SK-N-SH treated with all-trans-retinoic acid at 6 μM for 48 hours (cell line): ENCODE measurements around the gene PSMB9.

Experiments
- ATAC-seq: fragments of 200-7000 bp; cut with Tn5 transposase; 3 replicates; pipeline ENCODE4 v1.9.1; 2020; ENCODE audit warnings: mild to moderate bottlenecking, moderate library complexity
- ARNTL ChIP-seq: fragments of 450-650 bp; formaldehyde crosslinking; IDR thresholded peaks from 2 replicates; pipeline ENCODE4 v1.5.0; 2020; ENCODE audit warnings: low read depth, mild to moderate bottlenecking, moderate library complexity, borderline replicate concordance
- BACH2 ChIP-seq: fragments of 250-450 bp; sonication (Bioruptor Pico); IDR thresholded peaks from 2 replicates; pipeline ENCODE4 v1.9.0; 2021; ENCODE audit warnings: mild to moderate bottlenecking, borderline replicate concordance
- CSDC2 ChIP-seq: fragments of 250-450 bp; sonication (Bioruptor Pico); IDR thresholded peaks from 2 replicates; pipeline ENCODE4 v1.5.0; 2020; ENCODE audit warnings: mild to moderate bottlenecking, moderate library complexity
- ESRRG ChIP-seq: fragments of 250-450 bp; sonication (Bioruptor Pico); IDR thresholded peaks from 2 replicates; pipeline ENCODE4 v1.6.1; 2021; ENCODE audit warnings: mild to moderate bottlenecking
- GLIS3 ChIP-seq: fragments of 250-450 bp; sonication (Bioruptor Pico); IDR thresholded peaks from 2 replicates; pipeline ENCODE4 v1.5.0; 2020; ENCODE audit warnings: mild to moderate bottlenecking, moderate library complexity
- ISL1 ChIP-seq: fragments of 250-450 bp; sonication (Bioruptor Pico); IDR thresholded peaks from 2 replicates; pipeline ENCODE4 v2.1.2; 2022; ENCODE audit warnings: mild to moderate bottlenecking, moderate library complexity
- PPARA ChIP-seq: fragments of 250-450 bp; sonication (Bioruptor Pico); IDR thresholded peaks from 2 replicates; pipeline ENCODE4 v1.5.0; 2020; ENCODE audit warnings: mild to moderate bottlenecking, borderline replicate concordance
- SNAI2 ChIP-seq: fragments of 250-450 bp; sonication (Bioruptor Pico); IDR thresholded peaks from 2 replicates; pipeline ENCODE4 v1.5.0; 2020; ENCODE audit warnings: mild to moderate bottlenecking, moderate library complexity
- TCF4 ChIP-seq: fragments of 250-450 bp; sonication (Bioruptor Pico); IDR thresholded peaks from 2 replicates; pipeline ENCODE4 v1.8.0; 2021; ENCODE audit warnings: mild to moderate bottlenecking, moderate library complexity, borderline replicate concordance
- TOX ChIP-seq: fragments of 250-450 bp; sonication (Bioruptor Pico); IDR thresholded peaks from 2 replicates; pipeline ENCODE4 v1.8.0; 2021; ENCODE audit warnings: mild to moderate bottlenecking, moderate library complexity, borderline replicate concordance
- ZC3H10 ChIP-seq: fragments of 250-450 bp; sonication (Bioruptor Pico); IDR thresholded peaks from 2 replicates; pipeline ENCODE4 v1.5.1; 2021; ENCODE audit warnings: mild to moderate bottlenecking, moderate library complexity
- ZFP3 ChIP-seq: fragments of 250-450 bp; sonication (Bioruptor Pico); IDR thresholded peaks from 2 replicates; pipeline ENCODE4 v1.5.0; 2020; ENCODE audit warnings: mild to moderate bottlenecking, moderate library complexity
- ZFP30 ChIP-seq: fragments of 450-650 bp; formaldehyde crosslinking; IDR thresholded peaks from 2 replicates; pipeline ENCODE4 v1.5.0; 2022; ENCODE audit warnings: mild to moderate bottlenecking, moderate library complexity
- ZNF565 ChIP-seq: fragments of 450-650 bp; formaldehyde crosslinking; conservative IDR thresholded peaks from 2 replicates; pipeline ENCODE4 v1.5.0; 2020; ENCODE audit warnings: low read depth, mild to moderate bottlenecking, moderate library complexity
- ZNF70 ChIP-seq: fragments of 450-650 bp; formaldehyde crosslinking; IDR thresholded peaks from 2 replicates; pipeline ENCODE4 v1.5.0; 2020; ENCODE audit warnings: mild to moderate bottlenecking, moderate library complexity
- ZNF8 ChIP-seq: fragments of 450-650 bp; formaldehyde crosslinking; IDR thresholded peaks from 2 replicates; pipeline ENCODE4 v1.5.0; 2020; ENCODE audit warnings: mild to moderate bottlenecking, moderate library complexity
- TF ChIP-seq, protein P1 (sequence below): fragments of 250-450 bp; sonication (Bioruptor Pico); IDR thresholded peaks from 2 replicates; pipeline ENCODE4 v1.8.0; 2020; ENCODE audit warnings: mild to moderate bottlenecking, moderate library complexity, borderline replicate concordance
- TF ChIP-seq, protein P2 (sequence below): fragments of 250-450 bp; sonication (Bioruptor Pico); IDR thresholded peaks from 2 replicates; pipeline ENCODE4 v1.5.0; 2020; ENCODE audit warnings: mild to moderate bottlenecking, moderate library complexity
- TF ChIP-seq, protein P3 (sequence below): fragments of 250-450 bp; sonication (Bioruptor Pico); IDR thresholded peaks from 2 replicates; pipeline ENCODE4 v1.5.1; 2020; ENCODE audit warnings: low read depth, mild to moderate bottlenecking, moderate library complexity
- TF ChIP-seq, protein P4 (sequence below): fragments of 250-450 bp; sonication (Bioruptor Pico); IDR thresholded peaks from 2 replicates; pipeline ENCODE4 v1.5.1; 2021; ENCODE audit warnings: mild to moderate bottlenecking, moderate library complexity

Gene PSMB9

DNA sequence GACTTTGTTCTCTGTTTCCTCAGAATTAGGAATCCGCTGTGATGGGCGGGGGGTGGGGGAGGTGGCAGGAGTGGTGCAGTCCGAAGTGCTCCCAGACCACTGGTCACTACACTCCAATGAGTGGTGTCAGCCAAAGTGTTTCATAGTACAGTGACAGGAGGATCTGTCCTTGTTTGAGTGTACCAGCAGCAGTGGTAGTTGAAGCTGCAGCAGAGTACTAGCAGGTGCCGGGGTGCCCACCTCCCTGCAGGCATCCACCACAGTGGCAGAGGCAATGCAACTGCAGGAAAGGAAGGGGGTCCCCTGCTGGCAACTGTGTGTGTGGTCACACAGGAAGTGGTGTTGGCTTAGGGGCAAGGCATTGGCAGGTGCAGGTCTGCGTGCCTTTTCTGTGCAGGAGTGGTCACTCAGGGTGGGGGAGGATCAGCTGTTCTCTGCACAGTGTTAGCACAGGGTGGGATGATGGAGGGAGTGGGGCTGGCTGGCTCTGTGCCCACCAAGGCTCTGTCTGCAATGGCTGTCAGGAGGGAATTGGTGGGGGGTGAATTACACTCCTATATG is 46.9 kb upstream of the PSMB9 start (continued):
- no peak for TF ChIP-seq ZNF565

DNA sequence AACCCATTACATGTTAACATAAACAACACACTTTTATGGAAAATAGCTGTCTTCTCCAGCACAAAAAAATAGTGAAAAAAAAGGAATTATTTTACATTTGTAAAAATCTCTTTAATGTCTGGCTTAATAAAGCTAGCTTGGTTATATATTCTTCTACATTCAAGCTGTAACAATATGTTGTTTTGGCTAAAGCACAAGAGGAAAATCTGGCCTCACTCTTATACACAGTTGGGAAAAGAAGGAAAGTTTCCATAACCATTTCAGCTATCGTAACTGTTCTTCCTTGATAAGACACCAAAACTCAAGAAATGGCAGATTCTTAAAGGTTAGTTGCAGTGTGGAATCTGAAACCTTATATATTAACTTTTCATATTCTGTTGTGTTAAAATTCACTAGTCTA is 44.8 kb upstream of the PSMB9 start:
- TF ChIP-seq, protein P1, sequence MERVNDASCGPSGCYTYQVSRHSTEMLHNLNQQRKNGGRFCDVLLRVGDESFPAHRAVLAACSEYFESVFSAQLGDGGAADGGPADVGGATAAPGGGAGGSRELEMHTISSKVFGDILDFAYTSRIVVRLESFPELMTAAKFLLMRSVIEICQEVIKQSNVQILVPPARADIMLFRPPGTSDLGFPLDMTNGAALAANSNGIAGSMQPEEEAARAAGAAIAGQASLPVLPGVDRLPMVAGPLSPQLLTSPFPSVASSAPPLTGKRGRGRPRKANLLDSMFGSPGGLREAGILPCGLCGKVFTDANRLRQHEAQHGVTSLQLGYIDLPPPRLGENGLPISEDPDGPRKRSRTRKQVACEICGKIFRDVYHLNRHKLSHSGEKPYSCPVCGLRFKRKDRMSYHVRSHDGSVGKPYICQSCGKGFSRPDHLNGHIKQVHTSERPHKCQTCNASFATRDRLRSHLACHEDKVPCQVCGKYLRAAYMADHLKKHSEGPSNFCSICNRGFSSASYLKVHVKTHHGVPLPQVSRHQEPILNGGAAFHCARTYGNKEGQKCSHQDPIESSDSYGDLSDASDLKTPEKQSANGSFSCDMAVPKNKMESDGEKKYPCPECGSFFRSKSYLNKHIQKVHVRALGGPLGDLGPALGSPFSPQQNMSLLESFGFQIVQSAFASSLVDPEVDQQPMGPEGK (CRISPR knock-in tag), result no peak
- no peak for TF ChIP-seq BACH2 (CRISPR knock-in tag)
- TF ChIP-seq TOX (CRISPR knock-in tag), result no peak
- no peak for TF ChIP-seq CSDC2 (CRISPR knock-in tag)
- TF ChIP-seq, protein P2, sequence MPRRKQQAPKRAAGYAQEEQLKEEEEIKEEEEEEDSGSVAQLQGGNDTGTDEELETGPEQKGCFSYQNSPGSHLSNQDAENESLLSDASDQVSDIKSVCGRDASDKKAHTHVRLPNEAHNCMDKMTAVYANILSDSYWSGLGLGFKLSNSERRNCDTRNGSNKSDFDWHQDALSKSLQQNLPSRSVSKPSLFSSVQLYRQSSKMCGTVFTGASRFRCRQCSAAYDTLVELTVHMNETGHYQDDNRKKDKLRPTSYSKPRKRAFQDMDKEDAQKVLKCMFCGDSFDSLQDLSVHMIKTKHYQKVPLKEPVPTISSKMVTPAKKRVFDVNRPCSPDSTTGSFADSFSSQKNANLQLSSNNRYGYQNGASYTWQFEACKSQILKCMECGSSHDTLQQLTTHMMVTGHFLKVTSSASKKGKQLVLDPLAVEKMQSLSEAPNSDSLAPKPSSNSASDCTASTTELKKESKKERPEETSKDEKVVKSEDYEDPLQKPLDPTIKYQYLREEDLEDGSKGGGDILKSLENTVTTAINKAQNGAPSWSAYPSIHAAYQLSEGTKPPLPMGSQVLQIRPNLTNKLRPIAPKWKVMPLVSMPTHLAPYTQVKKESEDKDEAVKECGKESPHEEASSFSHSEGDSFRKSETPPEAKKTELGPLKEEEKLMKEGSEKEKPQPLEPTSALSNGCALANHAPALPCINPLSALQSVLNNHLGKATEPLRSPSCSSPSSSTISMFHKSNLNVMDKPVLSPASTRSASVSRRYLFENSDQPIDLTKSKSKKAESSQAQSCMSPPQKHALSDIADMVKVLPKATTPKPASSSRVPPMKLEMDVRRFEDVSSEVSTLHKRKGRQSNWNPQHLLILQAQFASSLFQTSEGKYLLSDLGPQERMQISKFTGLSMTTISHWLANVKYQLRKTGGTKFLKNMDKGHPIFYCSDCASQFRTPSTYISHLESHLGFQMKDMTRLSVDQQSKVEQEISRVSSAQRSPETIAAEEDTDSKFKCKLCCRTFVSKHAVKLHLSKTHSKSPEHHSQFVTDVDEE (CRISPR knock-in tag), result no peak
- no peak for TF ChIP-seq SNAI2 (CRISPR knock-in tag)
- TF ChIP-seq ZC3H10 (CRISPR knock-in tag), result no peak
- no peak for TF ChIP-seq ZNF565
- no peak for ATAC-seq

DNA sequence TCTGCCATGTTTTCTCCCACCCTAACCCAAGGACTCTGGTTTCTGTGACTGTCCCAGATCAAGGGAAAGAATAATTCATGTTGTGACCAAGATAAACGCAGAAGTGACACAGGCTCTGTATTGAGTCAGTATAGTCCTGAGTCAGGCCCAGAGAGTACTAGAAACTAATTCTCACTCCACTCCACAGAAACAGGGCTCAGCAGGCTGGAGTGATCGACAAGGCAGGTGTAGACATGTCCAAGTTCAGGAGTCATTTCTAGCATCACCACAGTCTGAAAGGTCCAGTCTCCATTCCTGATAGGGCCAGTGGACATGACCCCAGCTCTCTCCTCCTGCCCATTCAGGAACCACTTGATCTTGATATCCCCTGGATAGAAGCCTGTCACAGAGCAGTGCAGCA is 39.8 kb upstream of the PSMB9 start:
- ATAC-seq, result no peak
- TF ChIP-seq, protein P3, sequence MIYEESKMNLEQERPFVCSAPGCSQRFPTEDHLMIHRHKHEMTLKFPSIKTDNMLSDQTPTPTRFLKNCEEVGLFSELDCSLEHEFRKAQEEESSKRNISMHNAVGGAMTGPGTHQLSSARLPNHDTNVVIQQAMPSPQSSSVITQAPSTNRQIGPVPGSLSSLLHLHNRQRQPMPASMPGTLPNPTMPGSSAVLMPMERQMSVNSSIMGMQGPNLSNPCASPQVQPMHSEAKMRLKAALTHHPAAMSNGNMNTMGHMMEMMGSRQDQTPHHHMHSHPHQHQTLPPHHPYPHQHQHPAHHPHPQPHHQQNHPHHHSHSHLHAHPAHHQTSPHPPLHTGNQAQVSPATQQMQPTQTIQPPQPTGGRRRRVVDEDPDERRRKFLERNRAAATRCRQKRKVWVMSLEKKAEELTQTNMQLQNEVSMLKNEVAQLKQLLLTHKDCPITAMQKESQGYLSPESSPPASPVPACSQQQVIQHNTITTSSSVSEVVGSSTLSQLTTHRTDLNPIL (CRISPR knock-in tag), result no peak
- no peak for TF ChIP-seq TCF4 (CRISPR knock-in tag)
- no peak for TF ChIP-seq ISL1 (CRISPR knock-in tag)
- TF ChIP-seq ZFP30, result no peak
- TF ChIP-seq SNAI2 (CRISPR knock-in tag), result no peak
- TF ChIP-seq ESRRG, result no peak
- TF ChIP-seq GLIS3, result no peak
- no peak for TF ChIP-seq ZFP3
- TF ChIP-seq, protein P4, sequence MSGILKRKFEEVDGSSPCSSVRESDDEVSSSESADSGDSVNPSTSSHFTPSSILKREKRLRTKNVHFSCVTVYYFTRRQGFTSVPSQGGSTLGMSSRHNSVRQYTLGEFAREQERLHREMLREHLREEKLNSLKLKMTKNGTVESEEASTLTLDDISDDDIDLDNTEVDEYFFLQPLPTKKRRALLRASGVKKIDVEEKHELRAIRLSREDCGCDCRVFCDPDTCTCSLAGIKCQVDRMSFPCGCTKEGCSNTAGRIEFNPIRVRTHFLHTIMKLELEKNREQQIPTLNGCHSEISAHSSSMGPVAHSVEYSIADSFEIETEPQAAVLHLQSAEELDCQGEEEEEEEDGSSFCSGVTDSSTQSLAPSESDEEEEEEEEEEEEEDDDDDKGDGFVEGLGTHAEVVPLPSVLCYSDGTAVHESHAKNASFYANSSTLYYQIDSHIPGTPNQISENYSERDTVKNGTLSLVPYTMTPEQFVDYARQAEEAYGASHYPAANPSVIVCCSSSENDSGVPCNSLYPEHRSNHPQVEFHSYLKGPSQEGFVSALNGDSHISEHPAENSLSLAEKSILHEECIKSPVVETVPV (CRISPR knock-in tag), result no peak
- no peak for TF ChIP-seq ZNF8 (CRISPR knock-in tag)

DNA sequence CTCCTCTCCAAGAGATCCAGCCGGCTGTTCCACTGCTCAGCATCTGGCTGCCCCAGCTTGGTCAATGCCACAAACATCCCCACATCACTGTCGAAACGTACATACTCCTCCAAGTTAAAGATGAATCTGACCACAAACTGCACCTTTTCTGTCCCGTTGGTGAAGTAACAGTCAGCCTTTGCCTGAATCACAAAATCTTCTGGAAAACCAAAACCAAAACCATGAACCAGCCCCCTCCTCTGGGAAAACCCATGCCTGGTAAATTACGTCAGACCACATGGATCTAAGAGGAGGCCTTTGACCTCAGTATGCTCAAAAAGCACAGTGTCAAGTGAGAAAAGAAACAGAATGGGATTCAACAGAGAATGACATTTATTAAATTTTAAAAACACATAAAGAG is 38.9 kb upstream of the PSMB9 start:
- no peak for ATAC-seq
- TF ChIP-seq ZNF70 (CRISPR knock-in tag) (no peak), ZNF8 (CRISPR knock-in tag) (no peak), TCF4 (CRISPR knock-in tag) (no peak), BACH2 (CRISPR knock-in tag) (no peak), GLIS3 (no peak), ZNF565 (no peak)

DNA sequence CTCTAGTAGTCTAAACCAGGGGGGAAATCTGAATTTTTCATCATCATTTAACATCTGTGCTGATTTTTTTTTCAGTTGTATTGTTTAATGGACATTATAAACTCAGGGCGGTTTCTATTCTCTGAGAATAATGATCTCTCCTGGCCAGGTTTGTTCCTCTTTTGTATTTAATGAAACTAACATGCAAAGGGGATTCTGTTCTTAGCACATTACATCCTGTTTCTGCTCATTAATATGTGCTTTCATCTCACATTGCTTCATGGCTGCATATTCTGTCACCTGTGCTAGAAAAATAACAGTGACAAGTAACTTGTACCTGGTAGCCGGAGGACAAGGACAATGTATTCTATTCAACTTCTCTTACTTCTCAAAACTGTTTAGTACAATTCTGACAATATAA is 38.0 kb upstream of the PSMB9 start:
- no peak for ATAC-seq
- TF ChIP-seq ZC3H10 (CRISPR knock-in tag) (no peak), ZNF565 (no peak), TCF4 (CRISPR knock-in tag) (no peak), ARNTL (CRISPR knock-in tag) (no peak), PPARA (CRISPR knock-in tag) (no peak), ZNF8 (CRISPR knock-in tag) (no peak)
- TF ChIP-seq, protein P1 (CRISPR knock-in tag), result no peak
- TF ChIP-seq, protein P2 (CRISPR knock-in tag), result no peak
- TF ChIP-seq, all 23 proteins: peak for 0
